Measurements from ENCODE around the gene DAPL1.
"Not testable (repeated sequence)": the region's sequence is repeated elsewhere in the genome, so short reads cannot be mapped to it uniquely, and the experiment has no call there.

DAPL1 gene

DNA sequence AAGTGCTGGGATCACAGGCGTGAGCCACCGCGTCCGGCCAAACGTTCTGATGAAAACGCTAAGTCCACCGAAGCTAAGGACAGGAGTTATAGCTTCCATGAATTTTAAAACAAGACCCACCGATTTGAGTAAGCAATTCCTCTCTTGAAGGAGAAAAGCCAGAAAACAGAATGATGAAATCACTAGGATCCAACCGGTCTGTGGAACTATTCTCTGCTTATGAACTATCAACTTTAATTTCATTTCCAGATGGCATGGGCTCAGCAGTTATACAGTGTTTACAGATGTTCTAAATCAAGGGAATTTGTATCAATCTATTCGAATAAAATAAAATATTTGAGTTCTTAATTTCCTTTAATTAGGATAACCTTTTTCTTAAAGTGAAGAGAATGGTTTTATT lies 66.5 kb downstream of the DAPL1 start:
- H3K4me3 ChIP-seq, H3K4me2 ChIP-seq, H3K27ac ChIP-seq, H3K4me1 ChIP-seq, H3K27me3 ChIP-seq, H3K36me3 ChIP-seq, H4K20me1 ChIP-seq, H3K9ac ChIP-seq: not testable (repeated sequence)
- H3K9me3 ChIP-seq (replicated peaks in 1 of 11) = peaks cover 11 to 19% (median 17%) of the 10 kb centered on the region in 11 experiments

- H3K27ac ChIP-seq, H3K27me3 ChIP-seq, H3K4me2 ChIP-seq, H4K20me1 ChIP-seq, H3K4me3 ChIP-seq, H3K9ac ChIP-seq, H3K4me1 ChIP-seq, H3K36me3 ChIP-seq: not testable (repeated sequence)
- H3K9me3 ChIP-seq (replicated peaks in 1 of 11) = peaks cover 11 to 19% (median 17%) of the 10 kb centered on the region in 11 experiments
Measured at GRCh38 chr2:158865469-158865868, 70.4 kb downstream of the DAPL1 start.
